ENCODE measurements around the gene SFXN3.

DNA sequence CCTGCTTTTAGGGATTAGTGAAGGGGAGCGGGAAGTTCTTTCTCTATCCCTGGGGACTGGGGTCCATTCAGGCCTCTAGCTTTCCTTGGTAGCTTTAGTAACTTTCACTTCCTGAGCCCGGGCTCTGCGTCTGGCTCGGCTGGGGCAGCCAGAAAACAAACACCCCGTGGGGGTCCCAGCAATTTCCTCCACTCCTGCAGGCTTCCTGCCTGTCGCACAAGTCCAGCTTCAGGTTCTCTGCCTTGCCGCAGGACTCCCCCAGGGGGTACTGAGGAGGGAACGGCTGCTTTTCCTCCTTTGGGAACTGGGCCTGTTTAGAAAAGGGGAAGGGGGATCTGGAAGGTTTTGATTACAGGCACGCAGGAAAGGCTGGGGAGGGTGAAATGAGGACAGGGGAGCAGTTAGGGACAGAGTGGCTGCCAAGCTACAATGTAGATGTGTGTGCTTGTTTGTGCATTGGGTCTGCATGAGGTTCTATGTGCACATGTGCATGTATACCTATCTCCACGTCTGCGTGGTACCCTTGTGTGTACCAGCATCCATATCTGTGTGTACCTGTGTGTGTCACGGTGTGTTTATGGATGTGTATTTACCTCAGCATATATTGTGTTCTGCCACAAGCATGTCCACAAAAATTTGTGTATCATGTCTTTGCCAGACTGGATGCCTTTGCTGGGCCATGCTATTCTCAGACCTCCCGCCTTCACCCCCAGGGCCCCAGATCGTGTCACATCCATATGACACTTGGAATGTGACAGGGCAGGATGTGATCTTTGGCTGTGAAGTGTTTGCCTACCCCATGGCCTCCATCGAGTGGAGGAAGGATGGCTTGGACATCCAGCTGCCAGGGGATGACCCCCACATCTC, 32.7 kb downstream of the SFXN3 start:
- TF ChIP-seq, protein P1, sequence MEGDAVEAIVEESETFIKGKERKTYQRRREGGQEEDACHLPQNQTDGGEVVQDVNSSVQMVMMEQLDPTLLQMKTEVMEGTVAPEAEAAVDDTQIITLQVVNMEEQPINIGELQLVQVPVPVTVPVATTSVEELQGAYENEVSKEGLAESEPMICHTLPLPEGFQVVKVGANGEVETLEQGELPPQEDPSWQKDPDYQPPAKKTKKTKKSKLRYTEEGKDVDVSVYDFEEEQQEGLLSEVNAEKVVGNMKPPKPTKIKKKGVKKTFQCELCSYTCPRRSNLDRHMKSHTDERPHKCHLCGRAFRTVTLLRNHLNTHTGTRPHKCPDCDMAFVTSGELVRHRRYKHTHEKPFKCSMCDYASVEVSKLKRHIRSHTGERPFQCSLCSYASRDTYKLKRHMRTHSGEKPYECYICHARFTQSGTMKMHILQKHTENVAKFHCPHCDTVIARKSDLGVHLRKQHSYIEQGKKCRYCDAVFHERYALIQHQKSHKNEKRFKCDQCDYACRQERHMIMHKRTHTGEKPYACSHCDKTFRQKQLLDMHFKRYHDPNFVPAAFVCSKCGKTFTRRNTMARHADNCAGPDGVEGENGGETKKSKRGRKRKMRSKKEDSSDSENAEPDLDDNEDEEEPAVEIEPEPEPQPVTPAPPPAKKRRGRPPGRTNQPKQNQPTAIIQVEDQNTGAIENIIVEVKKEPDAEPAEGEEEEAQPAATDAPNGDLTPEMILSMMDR (conservative IDR thresholded peaks at IDR 0.05; ENCODE audit: low read length), result no peak
- TF ChIP-seq EZH2phosphoT487 (IDR thresholded peaks at IDR 0.05; ENCODE audit: borderline replicate concordance, low read depth, low read length), result no peak

All from OCI-LY7 (cell line).